ENCODE measurements around the gene FREY1. TPM values are rescaled to one million over a fixed set of nuclear protein-coding genes. Genes with fewer than 3 reads are reported as not detected.

FREY1 gene
- total and polyA plus RNA-seq, 2 of the 8 experiments (the other 6 are each of a cell fraction or from before 2014, with no cell fraction given): 0.32 to 1.1 TPM

- TF ChIP-seq SRF (IDR thresholded peaks at IDR 0.05; ENCODE audit: low read depth, low read length): no peak
- no peak for TF ChIP-seq CHD2 (IDR thresholded peaks at IDR 0.05; ENCODE audit: low read length)
- TF ChIP-seq GTF2F1 (IDR thresholded peaks at IDR 0.05; ENCODE audit: borderline replicate concordance, low read depth, low read length): no peak
- no peak for TF ChIP-seq RFX5 (IDR thresholded peaks at IDR 0.05; ENCODE audit: borderline replicate concordance, low read depth, low read length)
- TF ChIP-seq HDAC2 (IDR thresholded peaks at IDR 0.05; ENCODE audit: borderline replicate concordance in 1 of 2, low read depth in 2 of 2, low read length in 2 of 2): no peak
- TF ChIP-seq CHD1 (IDR thresholded peaks at IDR 0.05; ENCODE audit: low read depth, low read length): no peak
- no peak for TF ChIP-seq PHF8 (conservative IDR thresholded peaks at IDR 0.05; ENCODE audit: low read depth, low read length)
- no peak for TF ChIP-seq BACH1 (IDR thresholded peaks at IDR 0.05; ENCODE audit: low read length)
- TF ChIP-seq BRCA1 (IDR thresholded peaks at IDR 0.05; ENCODE audit: low read depth, low read length): no peak
Observed at GRCh38 chr11:45890886-45891550, 16.1 kb downstream of the FREY1 start (continued).
